HG03066 (cell line): ENCODE measurements around the gene DUSP11.
"Not testable (repeated sequence)": the region's sequence is repeated elsewhere in the genome, so short reads cannot be mapped to it uniquely, and the experiment has no call there.

Experiments
- ATAC-seq: cut with Tn5 transposase; IDR thresholded peaks from one replicate; pipeline ENCODE4 v1.9.1; 2021; ENCODE audit warnings: low read depth; ENCODE audit not compliant: unreplicated experiment

DUSP11 gene

GRCh38 chr2:73718851-73719621, 60.9 kb downstream of the DUSP11 start:
- ATAC-seq, result no peak

- no peak for ATAC-seq
Measured at GRCh38 chr2:73718421-73718820, 61.5 kb downstream of the DUSP11 start.

- ATAC-seq, result not testable (repeated sequence)
Measured at GRCh38 chr2:73717695-73718094, 62.2 kb downstream of the DUSP11 start.

- ATAC-seq, result no peak
Measured at GRCh38 chr2:73717251-73717606, 62.7 kb downstream of the DUSP11 start.

- ATAC-seq, result no peak
Measured at GRCh38 chr2:73716543-73717250, 63.2 kb downstream of the DUSP11 start.

- ATAC-seq, result no peak
Measured at GRCh38 chr2:73714091-73714490, 65.8 kb downstream of the DUSP11 start.
